Stromal cell of bone marrow (primary cell): ENCODE measurements around the gene UBE2J2.
"Not testable (repeated sequence)": the region's sequence is repeated elsewhere in the genome, so short reads cannot be mapped to it uniquely, and the experiment has no call there.

Experiments
- DNase-seq: peaks from one replicate; pipeline ENCODE4 v3.0.0-alpha.2; 2012; ENCODE audit warnings: low read depth

Gene UBE2J2

DNA sequence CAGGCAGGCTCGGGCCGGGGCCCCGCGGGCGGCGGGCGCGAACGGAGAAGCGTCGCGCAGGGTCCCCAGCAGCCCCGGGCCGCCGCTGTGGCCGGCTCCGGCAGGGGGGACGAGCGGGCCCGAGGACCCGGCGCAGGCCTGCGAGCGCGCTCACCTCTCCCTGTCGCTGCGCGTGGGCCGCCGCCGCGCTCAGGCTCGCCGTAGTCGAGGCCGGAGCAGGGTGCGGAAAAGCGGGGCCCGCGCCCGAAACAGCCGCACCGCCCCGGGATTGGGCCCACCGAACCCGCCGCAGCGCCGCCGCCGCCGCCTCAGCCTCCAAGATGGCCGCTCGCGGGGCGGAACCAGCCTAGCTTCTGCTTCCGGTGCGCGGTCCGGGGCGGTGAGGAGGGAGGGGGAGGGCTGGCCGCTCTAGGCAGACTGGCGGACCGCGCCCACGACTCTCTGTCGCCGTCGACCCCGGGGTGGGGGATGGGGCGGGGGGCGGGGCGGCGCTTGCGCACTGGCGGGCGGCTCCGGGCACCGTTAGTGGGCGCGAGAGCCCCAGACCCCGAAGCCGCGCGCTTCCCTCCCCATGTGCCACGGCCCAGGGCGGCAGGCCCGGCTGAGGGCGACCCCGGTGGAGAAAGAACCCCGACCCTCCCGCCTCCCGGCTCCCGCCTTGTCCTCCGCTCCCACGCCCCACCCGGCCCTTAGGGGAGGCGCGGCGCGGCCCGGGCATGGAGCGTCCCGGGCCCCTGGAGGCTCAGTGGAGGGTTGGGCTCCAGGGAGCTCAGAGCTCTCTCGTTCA lies at the start of gene UBE2J2:
Gene UBE2J2, minus strand, starts transcription at position 343 of the 787 bp plus-strand sequence. CDS start 5,862 bp downstream, outside the sequence.
- DNase-seq = peak; percentile 74

DNA sequence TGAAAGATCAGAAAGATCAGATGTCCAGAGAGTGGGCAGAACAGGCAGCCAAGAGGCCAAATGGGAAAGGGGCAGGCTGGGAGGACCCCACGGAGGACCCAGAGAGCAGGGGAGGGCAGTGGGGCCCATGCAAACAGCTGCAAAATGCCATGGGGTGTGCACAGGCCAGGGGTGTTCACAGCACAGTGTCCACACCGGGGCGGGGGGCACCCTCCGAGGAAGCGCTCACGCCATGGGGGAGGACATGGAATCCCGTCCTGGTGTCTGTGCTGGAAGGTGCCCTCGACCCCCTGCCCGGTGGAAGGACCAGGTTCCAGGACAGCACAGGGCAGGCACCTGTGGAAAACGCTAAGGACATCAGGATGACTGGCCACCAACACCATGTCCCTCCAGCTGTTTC lies 49.3 kb upstream of the UBE2J2 start:
- no peak for DNase-seq

DNA sequence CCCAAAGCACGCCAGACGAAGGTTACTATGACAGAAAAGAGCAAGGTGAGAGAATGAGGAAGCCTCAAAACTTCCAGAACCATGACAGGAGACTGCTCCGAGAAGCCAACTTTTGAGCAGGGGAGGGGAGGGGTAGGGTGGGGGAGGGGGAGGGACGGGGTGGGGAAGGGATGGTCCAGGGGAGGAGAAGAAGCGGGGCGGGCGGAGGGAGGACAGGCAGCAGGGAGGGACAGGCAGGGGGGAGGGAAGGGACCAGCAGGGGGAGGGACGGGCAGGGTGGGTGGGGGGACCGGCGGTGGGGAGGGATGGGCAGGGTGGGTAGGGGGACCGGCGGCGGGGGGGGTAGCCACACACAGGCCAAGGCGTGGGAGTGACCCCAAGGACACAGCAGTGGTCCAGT lies 48.8 kb upstream of the UBE2J2 start:
- no peak for DNase-seq

DNA sequence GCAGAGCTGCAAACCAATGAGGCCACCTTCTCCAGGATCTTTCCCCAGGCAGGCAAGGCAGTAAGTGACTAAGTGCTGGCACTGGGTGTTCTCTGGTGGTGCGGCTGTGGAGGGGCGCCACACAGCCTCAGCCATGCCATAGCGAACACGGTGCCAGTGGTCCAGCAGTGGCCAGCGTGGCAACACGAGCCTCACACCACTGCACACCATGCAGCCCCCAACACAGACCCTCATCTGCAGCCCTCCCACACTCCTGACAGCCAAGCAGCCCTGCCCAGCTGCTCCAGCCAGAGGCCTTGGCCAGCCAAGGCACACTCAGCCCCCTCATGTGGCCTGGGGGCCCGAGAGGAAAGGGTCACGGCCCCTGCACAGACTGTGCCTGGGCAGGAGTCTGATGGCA lies 47.8 kb upstream of the UBE2J2 start:
- DNase-seq = no peak

DNA sequence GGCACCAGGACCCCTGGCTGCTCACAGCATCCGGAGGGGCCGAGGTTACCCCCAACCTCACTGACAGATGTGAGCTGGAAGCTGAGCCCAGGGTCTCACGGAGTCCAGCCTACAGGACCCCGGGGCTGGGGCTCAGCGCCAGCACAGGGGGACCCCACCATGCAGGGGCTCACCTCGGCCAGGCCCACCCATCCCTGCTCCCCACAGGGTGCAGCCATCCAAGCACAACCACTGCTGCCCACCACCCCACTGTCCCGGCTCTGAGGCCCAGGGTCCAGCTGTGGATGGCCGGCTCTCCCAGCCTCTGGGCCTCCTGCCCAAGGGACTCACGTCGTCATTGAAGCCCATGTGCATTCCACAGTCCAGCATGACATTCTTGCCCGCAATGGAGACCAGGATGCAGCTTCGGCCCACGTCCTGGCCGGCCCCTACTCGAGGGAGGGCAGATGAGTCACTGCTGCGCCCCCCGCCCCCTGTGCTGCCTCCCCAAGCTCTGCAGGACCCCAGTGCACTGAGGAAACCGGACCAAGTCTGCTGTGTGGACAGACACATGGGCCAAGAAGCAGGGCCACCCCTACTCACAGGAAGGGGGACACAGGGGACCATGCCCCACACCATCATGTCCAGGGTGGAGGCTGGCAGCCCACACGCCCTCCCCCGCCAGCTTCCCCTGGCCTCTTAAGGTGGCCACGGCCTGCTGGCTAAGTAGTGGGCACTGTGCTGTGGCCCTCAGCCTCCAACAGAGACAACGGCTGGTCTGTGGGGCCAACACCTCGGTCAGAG lies 47.2 kb upstream of the UBE2J2 start:
- DNase-seq = no peak

DNA sequence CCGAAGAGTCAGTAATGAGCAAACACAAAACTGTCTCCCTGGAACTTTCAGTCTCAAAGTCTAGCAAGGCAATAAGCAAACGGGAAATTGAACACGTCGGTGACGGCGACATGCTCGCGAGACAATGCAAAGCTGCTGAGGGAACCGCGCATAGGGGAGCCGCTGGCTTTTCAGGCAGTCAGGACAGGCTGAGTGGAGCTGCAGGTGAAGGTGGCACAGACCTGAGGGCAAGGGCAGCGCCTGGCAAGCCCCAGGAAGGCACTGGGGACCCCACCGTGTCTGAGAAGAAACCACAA lies 45.9 kb upstream of the UBE2J2 start:
- DNase-seq = no peak

DNA sequence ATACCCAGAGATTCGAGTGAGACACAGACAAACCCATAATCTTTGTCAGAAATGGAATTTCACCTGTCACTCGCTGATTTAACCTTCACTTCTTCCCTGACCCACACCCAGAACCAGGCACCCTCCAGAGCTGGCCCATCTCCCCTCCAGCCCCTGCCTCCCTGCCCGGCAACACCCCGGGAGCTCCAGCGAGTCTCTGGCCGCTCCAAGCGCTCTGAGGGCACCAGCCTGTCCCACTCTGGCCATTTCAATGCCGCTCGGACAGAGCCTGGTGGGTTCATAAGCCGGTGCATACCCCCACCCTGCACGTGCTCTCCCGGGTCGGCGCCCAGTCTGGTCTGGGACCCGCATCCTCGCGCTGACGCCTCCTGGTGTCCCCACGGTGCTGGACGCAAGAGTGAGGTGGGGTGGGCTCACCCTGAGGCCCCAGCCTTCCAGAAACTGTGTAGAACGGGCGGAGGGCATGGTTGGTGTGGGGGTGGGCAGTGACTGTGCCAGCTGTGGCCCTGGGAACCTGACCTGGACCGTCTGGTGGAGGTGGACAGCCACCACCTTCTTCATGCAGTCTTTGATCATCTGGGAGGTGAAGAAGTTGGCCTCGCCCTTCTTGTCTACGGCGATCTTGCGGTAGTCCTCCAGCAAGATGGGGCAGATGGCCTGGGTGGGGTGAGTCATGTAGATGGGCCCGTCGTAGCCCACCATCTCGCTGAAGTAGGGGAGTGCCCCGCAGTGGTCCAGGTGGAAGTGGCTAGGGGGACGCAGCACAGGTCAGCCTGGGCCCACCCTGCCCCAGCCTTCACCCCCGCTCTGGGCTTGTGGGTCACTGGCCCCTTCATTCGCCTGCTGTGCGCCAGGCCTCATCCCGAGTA lies 45.4 kb upstream of the UBE2J2 start:
- no peak for DNase-seq

DNA sequence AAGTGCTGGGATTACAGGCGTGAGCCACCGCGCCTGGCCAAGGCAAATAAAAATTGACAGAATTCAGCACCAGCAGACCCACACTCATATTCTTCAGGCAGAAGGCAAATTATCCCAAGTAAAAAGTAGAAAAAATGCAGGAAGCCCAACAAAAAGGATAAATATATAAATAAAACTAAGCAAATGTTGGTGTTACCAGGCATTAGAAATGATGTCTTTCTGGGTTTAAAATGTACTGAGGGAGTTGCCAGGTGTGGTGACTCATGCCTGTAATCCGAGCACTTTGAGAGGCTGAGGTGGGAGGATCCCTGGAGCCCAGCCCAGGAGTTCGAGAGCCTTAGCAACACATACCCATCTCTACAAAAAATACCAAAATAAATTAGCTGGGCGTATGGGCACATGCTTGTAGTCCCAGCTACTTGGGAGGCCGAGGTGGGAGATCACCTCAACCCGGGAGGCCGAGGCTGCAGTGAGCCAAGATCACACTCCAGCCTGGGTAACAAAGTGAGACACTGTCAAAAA lies 44.5 kb upstream of the UBE2J2 start:
- peak; percentile 93 for DNase-seq

DNA sequence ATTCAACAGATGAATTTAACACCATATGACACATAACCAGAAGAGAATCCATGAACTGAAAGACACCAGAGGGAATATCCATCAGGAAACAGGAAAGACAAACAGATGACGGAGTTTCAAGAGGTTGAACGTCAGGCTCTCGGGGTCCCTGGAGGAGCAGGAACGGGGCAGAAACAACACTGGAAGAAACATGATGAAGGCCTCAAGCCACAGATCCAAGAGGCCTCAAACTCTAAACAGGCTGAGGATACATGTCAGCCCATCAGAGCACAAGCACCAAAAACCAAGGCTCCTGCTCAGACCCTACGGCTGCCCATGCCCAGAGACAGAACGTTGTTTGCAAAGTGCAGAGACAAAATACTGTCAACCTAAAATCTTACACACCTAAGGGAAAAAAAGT lies 43.8 kb upstream of the UBE2J2 start:
- DNase-seq = no peak

DNA sequence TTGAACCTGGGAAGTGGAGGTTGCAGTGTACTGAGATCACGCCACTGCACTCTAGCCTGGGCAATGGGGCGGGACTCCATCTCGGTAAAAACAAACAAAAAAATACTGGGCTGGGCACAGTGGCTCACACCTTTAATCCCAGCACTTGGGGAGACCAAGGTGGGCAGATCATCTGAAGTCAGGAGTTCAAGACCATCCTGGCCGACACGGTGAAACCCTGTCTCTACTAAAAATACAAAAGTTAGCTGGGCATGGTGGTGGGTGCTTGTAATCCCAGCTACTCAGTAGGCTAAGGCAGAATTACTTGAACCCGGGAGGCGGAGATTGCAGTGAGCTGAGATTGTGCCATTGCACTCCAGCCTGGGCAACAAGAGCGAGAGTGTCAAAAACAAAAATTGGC lies 42.5 kb upstream of the UBE2J2 start:
- not testable (repeated sequence) for DNase-seq

DNA sequence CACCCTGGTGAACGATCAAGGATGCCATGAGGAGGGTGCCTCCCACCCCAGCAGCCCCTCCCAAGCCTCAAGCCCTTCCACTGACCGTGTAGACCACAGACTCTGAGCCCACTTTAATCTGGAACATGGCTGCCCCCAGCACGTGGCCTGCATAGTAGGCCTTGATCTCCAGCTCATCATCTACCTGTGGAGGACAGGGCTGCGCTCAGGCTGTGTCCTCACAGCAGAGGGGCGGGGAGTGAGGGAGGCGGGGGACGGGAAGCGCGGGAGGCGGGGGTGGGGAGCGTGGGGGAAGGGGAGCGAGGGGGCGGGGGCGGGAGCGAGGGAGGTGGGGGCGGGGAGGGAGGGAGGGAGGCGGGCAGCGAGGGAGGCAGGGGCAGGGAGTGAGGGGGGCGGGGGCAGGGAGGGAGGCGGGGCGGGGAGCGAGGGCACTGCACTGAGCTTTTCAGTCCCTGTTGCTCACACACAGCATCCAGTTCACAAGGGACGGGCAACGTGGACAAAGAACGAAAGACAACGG lies 41.8 kb upstream of the UBE2J2 start:
- DNase-seq = no peak

DNA sequence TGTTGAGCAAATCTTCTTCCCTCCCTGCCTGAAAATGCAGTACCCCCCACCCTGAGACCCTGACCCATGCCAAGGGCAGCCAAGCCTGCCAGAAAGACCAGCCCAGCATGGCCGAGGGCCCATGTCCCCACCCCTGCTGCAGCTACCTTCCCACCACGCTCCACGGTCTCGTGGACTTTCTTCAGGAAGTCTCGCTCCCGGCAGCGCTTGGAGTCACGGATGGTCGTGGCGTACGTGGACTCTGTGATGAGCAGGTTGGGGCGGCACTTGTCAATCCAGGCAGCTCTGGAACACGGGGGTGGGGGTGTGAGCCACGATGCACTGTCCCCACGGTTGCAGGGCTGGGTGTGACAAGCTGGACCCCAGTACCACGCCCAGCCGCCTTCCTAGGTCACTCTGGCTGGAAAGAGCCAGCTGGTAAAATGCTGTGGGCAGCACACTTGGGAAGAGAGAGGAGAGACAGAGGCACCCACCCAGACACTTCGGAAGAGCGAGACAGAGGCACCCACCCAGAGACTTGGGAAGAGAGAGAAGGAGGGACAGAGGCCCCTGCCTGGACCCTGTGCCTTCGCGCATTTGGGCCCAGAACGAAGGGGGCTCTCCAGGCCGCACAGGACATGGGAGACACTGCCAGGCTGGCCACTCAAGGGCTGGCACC lies 41.2 kb upstream of the UBE2J2 start:
- DNase-seq = no peak

DNA sequence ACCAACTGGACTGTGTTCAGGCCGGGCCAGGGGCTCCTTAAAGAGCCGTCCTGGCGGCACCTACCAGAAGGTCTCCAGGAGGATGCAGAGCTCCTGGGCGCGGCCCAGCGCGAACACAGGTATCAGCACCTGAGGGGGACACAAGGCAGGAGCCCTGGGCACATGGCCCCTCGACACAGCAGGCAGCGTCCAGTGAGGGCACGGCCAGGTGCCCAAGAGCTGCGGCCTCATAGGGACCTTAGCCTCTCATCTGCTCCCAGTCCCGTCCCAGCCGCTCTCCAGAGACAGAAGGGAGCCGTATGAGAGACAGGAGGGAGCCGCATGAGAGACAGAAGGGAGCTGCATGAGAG lies 40.6 kb upstream of the UBE2J2 start:
- DNase-seq = no peak

DNA sequence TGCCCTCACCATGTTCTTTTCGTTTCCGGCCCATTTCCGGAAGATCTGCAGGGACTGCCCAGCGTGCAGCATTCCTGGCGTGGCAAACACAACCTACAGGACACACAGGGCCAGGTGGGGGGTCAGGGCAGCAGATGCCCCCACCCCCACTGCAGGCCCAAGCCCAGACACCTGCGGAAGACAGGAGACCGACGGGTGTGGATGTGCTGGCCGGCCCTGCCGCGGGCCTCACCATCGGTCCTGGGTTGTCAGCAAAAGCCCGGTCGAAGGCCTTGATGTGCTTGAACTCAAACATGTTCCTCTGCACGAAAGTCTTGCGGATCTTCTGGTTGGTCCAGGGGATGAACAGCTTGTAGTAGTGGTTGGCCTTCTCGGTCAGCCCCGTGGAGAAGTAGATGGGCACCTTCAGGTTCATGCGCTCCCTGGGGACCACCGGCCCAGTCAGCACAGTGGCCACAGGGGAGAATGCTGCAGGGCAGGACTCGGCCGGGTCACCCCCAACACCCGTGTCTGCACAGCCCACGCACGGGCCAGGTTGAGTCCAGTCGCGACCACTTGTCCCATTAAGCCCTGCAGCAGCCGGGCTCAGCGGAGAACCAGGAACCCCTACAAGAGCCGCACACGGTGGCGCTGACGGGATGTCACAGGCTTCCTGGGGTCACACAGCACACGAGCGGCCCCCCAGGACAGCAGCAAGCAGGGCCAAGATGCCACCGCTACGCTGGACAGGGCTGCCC lies 40.0 kb upstream of the UBE2J2 start:
- no peak for DNase-seq

DNA sequence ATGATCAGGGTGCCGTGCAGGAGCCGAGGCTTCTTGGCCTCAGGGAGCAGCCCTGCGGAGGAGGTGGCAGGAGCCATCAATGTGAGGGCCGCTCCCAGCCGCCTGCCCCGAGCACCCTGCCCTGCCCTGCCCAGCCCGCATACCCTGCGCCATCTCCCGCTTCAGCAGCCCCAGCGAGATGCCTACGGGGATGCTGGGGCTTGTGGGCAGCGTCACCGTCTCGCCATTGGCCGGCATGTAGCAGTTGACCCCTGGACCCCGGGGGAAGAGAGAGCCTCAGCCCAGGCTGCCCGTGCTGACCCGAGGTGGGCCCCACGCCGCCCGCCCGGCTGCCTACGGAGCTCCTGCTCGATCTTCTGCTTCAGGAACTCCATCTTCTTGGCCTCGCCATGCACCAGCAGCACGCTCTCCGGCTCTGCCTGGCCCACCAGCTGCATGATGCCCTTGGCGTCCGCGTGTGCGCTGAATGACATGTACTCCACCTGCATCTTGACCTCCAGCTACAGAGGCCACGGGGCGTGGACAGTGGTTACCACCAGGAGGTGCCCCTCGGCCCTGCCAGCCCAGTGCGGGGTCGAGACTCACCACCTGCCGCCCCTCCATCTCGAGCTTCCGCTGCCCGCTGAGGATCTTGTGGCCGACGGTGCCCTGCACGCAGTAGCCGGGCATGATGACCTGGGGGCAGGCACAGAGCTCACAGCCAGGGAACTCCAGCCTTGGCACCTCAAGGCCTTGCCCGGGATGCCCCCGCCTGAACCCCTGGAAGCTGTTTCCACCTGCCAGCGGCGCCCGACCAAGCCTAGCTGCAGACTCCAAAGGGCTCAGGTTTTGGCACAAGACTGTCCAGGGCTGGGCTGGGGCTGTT lies 39.0 kb upstream of the UBE2J2 start:
- DNase-seq = no peak

DNA sequence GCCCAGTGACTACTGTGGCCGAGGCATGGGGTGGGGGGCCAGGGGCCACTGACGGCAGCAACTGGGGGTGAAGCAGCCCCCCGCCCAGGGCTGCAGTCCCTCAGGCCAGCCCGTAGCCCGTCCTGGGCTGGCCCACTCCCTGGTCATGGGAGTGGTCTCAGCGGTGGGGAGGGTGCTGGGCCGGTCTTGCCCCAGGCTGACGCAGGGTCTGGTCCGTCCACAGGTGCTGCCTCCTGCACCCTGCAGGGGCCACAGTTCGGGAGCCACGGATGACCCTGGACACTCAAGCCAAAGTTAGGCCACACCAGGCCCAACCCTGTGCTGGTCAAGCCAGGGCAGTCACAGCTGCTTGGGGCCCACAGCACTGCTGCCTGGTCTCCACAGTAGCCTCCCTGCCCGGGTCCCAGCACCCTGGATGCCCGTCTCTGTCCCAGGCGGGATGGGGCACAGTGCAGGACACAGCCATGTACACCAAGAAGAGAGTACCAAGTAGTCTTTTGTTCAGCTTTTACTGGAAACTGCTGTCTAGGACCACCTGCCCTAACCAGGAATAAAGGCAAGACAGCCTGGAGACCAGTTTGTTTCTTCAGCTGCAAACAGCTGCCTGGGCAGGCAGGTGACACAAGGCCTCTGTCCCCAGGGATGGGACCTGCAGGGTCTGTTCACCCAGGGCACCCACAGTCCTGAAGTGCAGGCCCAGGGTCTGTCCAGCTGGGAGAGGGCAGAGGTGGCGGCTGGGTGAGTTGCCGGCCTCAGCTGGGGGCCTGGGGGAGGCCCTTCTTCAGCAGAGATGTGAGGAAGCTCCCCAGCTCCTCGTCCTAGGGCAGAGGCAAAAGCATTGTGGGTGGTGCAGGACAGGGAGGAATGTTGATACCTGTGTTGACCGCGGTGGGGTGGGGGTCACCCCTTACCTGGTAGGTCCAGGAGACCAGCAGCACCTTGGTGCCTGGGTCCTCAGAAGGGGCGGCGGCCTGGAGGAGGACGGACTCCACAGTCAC lies 37.8 kb upstream of the UBE2J2 start:
- DNase-seq = no peak

DNA sequence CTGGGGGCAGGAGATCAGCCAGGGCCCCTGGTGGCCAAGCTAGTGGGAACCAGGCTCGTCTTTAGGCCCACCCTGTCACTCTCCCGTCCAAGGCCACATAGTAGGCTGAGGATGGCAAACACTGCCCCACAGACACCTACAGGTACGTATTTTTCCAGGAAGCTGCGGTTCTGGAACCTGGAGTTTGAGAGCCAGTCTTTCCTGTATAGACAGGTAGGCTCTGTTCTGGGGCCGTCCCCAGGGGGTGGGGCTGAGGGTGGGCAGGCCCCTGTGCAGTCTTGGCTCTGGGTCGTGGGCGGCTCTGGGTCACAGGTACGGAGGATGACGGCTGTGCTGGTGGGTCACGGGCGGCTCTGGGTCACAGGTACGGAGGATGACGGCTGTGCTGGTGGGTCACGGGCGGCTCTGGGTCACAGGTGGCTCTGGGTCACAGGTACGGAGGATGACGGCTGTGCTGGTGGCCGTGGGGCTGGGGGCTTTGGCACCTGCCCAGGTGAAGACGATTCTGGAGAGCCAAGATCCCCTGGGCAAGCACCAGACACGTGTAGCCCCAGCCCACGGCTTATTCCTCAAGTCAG lies 36.9 kb upstream of the UBE2J2 start:
- DNase-seq = no peak

DNA sequence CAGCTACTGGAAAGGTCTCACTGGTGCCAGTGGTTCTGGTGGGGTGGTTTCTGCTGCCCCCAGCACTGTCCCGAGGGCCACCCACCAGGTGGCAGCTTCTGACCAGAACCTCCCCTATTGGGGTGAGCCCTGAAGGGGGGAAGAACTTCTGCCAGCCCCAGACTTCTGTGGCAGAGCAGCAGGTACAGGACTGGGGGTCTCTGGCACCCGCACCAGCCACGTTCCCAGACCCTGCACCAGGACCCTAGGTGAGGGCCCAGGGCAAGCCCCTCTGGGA lies 36.4 kb upstream of the UBE2J2 start:
- no peak for DNase-seq
